ENCODE data around the gene PSME2. TPM values are rescaled to one million over a fixed set of nuclear protein-coding genes. Genes with fewer than 3 reads are reported as not detected.

The PSME2 gene
- total RNA-seq, 1 experiment from 2014 or later = 172 TPM

GRCh38 chr14:24185741-24186140 is 39.3 kb upstream of the PSME2 start:
- DNase-seq (ENCODE audit: low spot score) = no peak
- no TSS peak for BruUV-seq (replicated peaks)
- no peak for TF ChIP-seq EZH2 (IDR thresholded peaks at IDR 0.05; ENCODE audit: borderline replicate concordance, low read depth, low read length, poor library complexity, severe bottlenecking)
- TF ChIP-seq CTCF (conservative IDR thresholded peaks at IDR 0.05; ENCODE audit: low read depth, low read length) = no peak
- intact Hi-C loops (cut with micrococcal nuclease; ENCODE audit: unreplicated experiment) = loop anchor here (5.0 kb wide), 1 partner anchor 38 kb away; the partner anchor contains the start of genes PSME2 and RNF31
- Histone ChIP-seq H3K36me3 (ENCODE audit: insufficient read depth, low read length, poor library complexity, severe bottlenecking) (peaks cover 50% of the 10 kb centered on the region), H3K9me3 (ENCODE audit: low read depth, low read length, poor library complexity, severe bottlenecking) (no peaks in the 10 kb centered on the region), H3K4me3 (ENCODE audit: low read depth, low read length, poor library complexity, severe bottlenecking) (no peak overlapping the region), H3K27me3 (replicated peaks; ENCODE audit: insufficient read depth, low read depth, low read length, poor library complexity) (no peaks in the 10 kb centered on the region), H3K4me1 (ENCODE audit: insufficient read depth, low read length, poor library complexity, severe bottlenecking) (peaks cover 9% of the 10 kb centered on the region), H3K27ac (ENCODE audit: low read depth, low read length, poor library complexity, severe bottlenecking) (no peak overlapping the region)
- CTCF ChIA-PET = no interaction called here
- POLR2A ChIA-PET (ENCODE audit: low non-redundant PET) = no interaction called here

- Histone ChIP-seq H3K4me1 (ENCODE audit: insufficient read depth, low read length, poor library complexity, severe bottlenecking) (peaks cover 9% of the 10 kb centered on the region), H3K9me3 (ENCODE audit: low read depth, low read length, poor library complexity, severe bottlenecking) (no peaks in the 10 kb centered on the region), H3K36me3 (ENCODE audit: insufficient read depth, low read length, poor library complexity, severe bottlenecking) (peaks cover 57% of the 10 kb centered on the region), H3K4me3 (ENCODE audit: low read depth, low read length, poor library complexity, severe bottlenecking) (no peak overlapping the region), H3K27ac (ENCODE audit: low read depth, low read length, poor library complexity, severe bottlenecking) (no peak overlapping the region), H3K27me3 (replicated peaks; ENCODE audit: insufficient read depth, low read depth, low read length, poor library complexity) (no peaks in the 10 kb centered on the region)
- intact Hi-C loops (cut with micrococcal nuclease; ENCODE audit: unreplicated experiment) = loop anchor here (5.0 kb wide), 1 partner anchor 38 kb away; the partner anchor contains the start of genes PSME2 and RNF31
- ChIA-PET POLR2A (ENCODE audit: low non-redundant PET) (no interaction called here), CTCF (no interaction called here)
- TF ChIP-seq EZH2 (IDR thresholded peaks at IDR 0.05; ENCODE audit: borderline replicate concordance, low read depth, low read length, poor library complexity, severe bottlenecking) (no peak), CTCF (conservative IDR thresholded peaks at IDR 0.05; ENCODE audit: low read depth, low read length) (no peak)
- DNase-seq (ENCODE audit: low spot score) = no peak
- BruUV-seq (replicated peaks) = no TSS peak
These were observed 38.6 kb upstream of the PSME2 start for GRCh38 chr14:24185026-24185425.

- H3K4me3 ChIP-seq (ENCODE audit: low read depth, low read length, poor library complexity, severe bottlenecking) = no peak overlapping the region
- no peaks in the 10 kb centered on the region for H3K27me3 ChIP-seq (replicated peaks; ENCODE audit: insufficient read depth, low read depth, low read length, poor library complexity)
- intact Hi-C loops (cut with micrococcal nuclease; ENCODE audit: unreplicated experiment) = no loop called here
- POLR2A ChIA-PET (ENCODE audit: low non-redundant PET) = no interaction called here
- no TSS peak for BruUV-seq (replicated peaks)
- TF ChIP-seq CTCF (conservative IDR thresholded peaks at IDR 0.05; ENCODE audit: low read depth, low read length) (no peak), EZH2 (IDR thresholded peaks at IDR 0.05; ENCODE audit: borderline replicate concordance, low read depth, low read length, poor library complexity, severe bottlenecking) (no peak)
- peaks cover 62% of the 10 kb centered on the region for H3K36me3 ChIP-seq (ENCODE audit: insufficient read depth, low read length, poor library complexity, severe bottlenecking)
- H3K4me1 ChIP-seq (ENCODE audit: insufficient read depth, low read length, poor library complexity, severe bottlenecking) = peaks cover 9% of the 10 kb centered on the region
- CTCF ChIA-PET = no interaction called here
- H3K27ac ChIP-seq (ENCODE audit: low read depth, low read length, poor library complexity, severe bottlenecking) = no peak overlapping the region
- H3K9me3 ChIP-seq (ENCODE audit: low read depth, low read length, poor library complexity, severe bottlenecking) = no peaks in the 10 kb centered on the region
- DNase-seq (ENCODE audit: low spot score) = no peak
These were observed 37.9 kb upstream of the PSME2 start for GRCh38 chr14:24184104-24184970.

Measured in A673 (cell line).